Activated CD8-positive, alpha-beta memory T cell treated with anti-CD3 and anti-CD28 coated beads, Interleukin-2, amount 50 U/mL, for 1 hour (primary cell): ENCODE data around the gene DLG2.

Experiments used
- DNase-seq: peaks from one replicate; pipeline ENCODE4 v3.0.0-alpha.2; 2020; ENCODE audit errors: extremely low read depth

The DLG2 gene

DNA sequence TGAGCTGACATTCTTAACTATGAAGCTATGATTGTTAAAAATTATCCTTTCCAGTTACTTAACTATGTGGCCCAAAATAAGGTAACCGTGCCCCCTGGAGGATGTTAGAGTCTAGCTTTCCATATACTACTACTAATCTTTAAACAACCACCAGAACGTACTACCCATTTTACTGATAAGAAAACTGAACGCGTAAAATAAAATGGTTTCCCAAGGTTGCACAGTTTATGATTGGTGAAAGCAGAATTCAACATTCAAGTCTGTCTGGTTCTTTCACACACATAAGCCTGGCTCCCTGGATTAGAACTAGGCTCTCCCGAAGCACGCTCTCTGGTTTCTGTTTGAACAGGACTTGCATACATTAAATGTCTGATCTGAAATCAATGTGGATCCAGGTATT lies 1903.1 kb downstream of the DLG2 start:
- DNase-seq, result no peak

DNA sequence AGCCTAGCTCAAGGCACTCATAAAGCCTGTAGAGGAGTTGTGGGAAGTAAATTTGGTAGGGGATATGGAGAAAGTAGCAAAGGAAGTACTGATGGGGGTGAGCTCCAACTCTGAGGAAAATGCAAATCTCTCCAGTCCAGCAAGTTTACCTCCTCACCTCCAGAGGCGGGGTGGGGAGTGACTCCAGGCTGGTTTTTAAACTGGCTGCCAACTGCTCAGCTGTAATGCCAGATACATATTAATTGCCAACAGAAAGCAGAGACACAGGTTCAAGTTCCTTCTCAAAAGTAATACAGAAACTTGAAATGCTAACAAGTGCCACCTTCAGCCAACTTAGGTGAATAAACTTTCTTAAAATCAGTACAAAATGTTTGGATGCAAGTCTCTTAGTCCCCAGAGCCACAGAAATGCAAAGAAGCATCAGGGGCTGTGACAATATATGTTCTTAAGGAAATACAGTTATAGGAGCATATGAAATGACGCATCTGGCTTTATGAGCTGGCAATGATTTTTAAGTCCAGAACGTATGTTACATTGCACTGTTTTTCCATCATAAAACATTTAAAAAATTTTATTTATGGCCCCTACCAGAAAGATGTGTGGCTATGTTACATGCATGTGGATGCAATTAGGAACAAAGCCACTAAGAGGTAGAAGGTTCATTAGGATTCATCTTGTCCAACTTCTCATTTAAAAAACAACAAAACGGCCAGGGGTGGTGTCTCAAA lies 1904.6 kb downstream of the DLG2 start:
- no peak for DNase-seq

DNA sequence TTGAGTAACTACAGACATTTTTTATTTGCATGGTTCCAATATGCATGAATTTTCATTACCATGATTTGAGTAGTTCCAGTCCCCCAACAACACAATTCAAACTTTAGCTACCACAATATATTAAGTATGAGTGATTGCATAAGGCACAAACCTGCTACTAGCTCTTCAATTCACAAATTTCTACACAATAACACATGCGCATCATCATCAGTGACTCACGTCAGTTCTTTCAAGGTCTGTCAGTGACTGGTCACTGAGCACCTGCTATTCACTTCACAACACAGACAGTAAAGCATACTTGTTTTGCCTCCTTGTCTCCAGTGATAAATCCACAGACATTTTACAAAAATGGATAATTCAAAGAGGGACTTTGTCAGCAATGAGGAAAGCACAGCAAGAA lies 1905.9 kb downstream of the DLG2 start:
- DNase-seq, result no peak

DNA sequence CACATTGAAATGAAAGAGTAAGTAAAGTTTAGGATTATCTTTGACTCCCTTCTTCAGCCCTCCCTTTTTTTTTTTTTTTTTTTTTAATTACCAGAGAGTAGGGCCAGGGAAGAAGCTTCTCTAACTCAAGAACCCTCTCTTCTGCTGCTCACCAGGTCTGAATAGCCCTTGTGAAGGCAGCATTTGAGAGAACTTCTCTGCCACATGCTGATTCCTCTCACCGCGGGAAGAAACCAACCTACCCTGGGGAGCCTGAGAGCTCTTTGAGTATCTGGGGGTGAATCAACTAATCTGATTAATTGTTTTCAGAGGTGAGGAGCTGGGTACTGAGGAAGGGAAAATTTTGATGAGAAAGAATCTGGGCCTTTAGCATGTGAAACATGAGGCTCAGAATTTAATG lies 1906.5 kb downstream of the DLG2 start:
- DNase-seq, result no peak

DNA sequence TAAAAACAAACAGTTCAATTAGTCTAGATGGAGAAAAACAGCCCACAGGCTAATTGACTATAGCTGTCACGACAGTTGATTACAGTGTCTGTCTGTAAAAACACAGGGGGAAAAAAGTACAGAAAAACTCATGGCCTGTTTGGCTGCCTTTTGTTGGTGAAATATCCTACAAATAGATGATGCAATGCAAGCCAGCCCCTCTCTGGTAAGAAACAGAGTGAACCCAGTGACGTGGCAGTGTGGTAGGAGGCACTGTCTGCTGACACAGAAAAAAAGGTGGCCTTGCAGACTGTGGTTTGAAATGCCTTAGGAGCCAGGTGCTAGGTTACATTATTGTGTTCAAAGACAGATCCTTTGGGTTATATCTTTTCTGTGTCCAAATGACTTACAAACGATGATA lies 1909.6 kb downstream of the DLG2 start:
- no peak for DNase-seq

DNA sequence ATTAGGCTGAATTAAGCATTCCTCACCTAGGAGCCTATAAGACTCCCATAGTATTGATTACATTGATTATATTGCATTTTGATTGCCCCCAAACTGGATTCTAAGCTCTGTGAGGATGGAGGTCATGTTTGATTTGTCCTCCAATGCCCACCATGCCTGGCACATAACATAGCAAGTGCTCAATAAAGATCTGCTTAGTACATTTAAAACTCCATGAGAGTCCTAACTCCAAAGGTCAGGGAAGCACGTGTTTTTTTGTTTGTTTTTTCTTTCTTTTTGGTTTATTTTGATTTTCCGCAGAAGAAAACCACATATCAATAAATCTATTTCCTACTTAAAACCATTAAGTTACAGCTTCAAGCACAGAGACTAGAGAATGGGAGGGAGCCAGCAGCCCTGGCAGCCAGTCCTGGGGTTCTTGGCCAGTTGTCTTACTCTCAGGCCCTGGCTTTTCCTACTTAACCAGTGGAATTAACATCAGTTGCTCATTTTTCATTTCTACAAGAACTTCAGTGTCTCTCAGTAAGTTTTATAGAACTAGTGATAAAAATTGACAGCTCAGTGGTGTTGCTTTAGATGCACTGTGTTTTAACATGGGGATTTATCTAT lies 1911.1 kb downstream of the DLG2 start:
- no peak for DNase-seq

DNA sequence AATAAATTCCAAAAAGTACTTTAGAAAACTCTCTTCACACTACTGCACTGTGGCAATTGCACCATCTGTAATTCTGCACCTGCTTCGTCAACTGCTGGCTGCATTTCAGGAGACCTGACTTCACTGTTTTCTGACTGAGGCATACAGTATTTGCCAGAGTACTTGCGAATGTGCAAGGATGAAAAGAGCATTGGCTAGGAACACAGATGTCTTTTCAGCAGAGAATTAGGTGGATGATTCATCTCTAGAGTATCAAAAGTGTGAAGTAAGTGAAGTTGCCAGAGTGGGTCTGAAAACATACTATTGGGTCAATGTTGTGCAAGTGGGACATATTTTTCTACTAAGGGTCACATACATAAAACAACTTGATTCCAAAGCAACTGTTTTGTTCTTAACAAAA lies 1913.4 kb downstream of the DLG2 start:
- DNase-seq, result no peak

DNA sequence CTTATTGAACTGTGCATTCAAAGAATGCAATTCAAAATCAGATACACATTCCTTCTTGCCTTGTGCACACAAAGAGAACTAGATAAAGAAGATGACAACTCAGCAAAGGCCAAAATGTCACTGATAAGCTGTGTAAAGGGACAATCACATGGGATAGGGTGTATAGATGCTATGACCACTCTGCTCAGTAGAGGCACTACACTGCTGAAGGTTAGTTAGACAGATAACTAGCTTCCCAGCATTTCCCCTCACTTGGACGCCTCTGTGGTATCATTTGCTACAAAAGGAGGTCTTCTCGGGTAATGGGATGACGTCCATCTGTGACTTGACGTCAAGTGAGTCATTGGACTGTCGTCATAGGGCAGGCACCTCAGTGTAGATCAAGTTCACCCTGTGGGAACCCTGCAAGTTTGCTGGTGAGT lies 1916.0 kb downstream of the DLG2 start:
- no peak for DNase-seq

DNA sequence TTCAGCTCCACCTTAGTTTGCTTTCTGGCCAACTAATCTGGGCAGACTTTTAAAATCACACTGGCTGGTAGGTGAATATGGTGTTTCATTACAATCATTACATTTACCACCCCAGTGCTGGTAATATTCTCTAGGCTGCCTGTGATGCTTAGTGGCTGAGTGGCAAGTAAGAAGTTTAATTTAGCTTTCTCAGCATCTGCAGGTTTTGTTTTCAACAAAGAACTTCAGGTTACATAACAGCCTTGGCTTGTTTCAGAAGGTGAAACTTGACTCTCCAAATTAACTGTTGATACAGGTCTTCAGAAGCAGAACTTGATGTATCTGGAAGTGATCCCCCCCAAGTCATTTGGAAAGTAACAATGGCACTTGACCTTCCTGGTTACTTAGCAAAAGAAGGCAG lies 1917.7 kb downstream of the DLG2 start:
- DNase-seq, result no peak

DNA sequence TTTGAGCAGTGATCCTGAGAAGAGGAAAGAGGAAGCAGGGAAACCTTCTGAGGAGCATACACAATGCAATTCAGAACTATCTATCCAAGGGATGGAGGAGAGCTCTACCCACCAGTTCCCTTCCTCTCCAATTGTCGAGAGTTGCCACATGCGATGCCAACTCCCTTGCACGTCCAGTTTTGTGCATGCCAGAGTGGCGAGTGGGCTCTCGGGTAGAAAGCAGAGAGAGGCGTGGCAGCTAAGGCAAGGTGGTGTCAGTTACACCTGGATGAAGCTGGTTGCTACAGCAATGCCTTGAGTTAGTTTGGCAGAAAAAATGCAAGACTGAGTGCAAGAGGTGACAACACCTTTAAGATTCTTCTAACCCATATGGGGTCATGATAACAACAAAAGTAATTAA lies 1920.6 kb downstream of the DLG2 start:
- DNase-seq, result no peak

DNA sequence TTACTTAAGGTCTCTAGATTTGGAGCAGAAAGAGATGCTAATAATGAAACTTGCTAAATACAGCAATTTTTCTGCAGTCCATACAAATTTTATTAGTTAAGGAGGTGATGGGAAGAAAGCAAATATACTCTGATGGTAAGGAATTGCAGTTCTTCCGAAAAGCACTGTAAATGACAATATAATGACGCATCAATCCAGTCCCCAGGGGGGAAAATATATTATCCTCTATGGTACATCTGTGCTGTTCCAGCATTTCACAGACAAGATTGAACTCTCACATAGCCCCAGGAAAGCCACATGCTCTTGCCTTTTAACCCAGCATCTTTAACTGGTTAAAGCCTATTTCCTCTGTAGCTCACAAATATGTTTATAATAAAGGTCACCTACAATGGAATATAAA lies 1924.3 kb downstream of the DLG2 start:
- DNase-seq, result no peak

DNA sequence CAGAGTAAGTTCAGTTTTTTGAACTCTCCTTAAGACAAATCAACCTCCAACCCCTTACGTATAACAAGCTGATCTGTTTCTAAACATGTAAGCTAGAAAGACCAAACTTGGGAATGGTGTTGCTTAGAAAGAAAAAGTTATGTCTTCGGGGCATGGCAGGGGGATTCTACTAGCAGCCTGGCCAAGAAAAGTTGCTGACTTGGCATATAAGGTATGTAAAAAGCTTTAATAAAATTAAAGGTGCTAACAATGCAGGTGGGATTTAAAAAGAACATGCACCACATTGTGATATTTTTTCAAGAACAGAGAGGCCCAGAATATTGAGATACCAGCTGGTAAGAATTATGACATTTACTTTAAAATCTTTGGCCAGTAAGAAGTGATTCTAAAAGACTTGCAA lies 1929.6 kb downstream of the DLG2 start:
- no peak for DNase-seq

DNA sequence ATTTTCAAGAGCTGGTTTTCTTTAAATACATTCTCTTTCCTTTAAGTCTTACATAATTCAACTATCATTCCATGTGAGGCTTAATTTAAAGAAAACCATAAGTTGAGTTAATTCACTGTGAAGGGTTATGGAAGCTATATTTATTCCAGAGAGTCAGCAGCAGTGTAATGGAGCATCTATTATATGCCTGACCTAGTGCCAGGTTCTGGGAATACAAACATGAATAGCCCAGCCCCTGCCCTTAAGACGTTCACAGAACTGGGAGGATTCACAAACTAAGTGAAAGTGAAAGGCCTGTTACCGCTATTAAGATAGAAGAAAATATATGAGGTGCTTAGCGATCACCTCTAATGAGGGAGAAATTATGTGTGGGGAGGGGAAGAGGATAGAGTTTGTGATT lies 1932.1 kb downstream of the DLG2 start:
- DNase-seq, result no peak

DNA sequence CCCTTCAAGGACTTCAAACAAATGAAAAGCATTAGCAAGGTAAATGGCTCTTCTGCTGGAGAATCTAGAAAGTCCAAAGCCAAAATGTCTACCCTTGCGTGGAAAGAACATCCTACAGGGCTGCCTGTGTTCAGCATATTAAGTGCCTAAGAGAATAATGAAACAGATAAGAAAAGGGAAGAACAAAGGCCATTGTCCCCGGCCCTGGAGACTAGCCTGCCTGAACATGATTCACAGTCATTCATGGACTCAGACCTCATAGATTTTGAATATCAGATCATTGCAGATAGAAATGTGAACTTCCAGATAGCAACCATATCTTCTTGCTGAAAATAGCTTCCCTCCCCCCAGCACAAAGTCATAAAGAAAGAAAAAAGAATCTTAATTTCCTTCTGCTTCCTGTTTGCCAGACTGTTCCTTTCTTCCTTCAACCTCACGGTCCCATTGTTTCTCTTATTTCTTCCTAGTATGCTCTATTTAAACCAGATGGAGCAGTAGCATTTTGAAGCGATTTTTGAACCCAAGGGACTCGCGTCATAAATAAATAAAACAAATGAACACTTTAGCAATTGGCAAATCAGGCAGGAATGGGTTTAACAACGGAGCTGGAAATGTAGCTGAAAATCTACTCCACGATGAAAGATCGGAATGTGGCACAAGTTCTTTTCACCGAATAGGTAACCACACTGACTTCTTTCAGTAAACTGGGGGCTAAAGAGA lies 1932.8 kb downstream of the DLG2 start:
- no peak for DNase-seq

DNA sequence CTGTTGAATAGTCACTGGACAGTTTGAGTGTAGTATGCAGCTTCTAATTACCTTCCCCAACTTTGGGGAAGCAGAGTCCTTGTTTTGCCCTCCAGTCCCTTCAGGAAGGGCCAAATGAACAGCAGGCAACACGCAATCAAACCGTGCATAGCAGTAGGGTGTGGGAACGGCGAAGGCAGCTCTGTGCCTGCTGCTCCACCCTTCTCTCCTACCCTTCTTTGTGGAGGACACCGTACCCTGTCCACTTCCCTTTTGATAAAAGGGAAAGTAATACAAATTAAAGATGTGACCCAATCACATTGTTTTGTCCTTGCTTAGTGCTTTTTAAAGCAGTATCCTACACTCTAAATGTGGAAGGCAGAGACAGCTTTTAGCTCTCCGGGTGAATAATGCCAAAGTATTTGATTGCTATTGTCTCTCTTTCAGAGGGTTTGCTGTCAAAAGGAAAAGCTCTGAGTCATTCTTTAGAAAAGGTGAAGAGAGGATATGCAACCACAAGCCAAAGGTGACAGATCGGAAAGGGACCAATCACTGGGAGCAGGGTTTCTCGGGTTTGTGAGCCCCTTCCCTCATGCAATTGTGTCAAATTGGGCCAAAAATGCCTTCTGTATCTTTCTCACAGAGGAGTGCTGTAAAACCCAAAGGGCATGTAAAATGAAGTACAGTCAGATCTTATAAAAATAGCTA lies 1933.7 kb downstream of the DLG2 start:
- DNase-seq, result no peak

DNA sequence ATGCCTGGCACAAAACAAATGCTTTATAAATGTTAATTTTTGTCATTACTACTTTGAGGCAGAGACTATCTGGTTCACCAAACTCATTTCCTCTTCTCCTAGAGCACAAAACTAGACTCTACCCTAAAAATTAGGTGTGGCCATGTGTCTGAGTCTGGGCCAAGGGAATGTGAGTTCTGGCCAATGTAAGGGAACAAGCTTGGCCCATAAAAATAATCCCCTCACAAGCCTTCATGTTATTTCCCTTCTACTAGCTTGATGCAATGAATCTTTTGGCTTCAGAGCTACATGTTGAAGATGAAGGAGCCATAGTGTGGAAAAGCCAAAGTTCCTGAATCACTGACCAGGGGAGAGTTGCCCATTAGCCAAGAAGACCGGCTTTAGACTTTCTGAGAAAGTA lies 1934.5 kb downstream of the DLG2 start:
- no peak for DNase-seq

DNA sequence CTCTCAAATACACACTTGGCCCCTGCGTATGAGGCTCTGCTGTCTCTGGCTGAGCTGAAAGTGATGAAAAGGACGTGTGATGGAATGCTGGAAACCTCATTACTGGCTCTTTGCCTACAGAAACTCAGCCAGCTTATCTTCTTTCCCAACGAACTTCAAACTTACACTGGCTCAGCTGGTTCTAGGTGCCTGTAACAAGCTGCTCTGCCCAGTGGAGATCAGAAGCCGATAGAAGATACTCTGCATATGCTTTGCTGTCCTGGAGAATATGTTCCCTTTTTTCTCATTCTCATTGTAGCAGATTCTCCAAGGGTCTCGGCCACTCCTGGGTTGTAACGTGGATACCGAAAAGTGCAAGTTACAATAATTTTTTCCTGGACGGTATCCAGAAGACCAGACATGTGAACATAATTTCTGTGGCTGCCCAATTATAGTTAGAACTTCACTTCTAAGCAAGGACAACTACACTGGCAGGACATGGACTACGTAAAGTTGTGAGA lies 1935.6 kb downstream of the DLG2 start:
- DNase-seq, result no peak

DNA sequence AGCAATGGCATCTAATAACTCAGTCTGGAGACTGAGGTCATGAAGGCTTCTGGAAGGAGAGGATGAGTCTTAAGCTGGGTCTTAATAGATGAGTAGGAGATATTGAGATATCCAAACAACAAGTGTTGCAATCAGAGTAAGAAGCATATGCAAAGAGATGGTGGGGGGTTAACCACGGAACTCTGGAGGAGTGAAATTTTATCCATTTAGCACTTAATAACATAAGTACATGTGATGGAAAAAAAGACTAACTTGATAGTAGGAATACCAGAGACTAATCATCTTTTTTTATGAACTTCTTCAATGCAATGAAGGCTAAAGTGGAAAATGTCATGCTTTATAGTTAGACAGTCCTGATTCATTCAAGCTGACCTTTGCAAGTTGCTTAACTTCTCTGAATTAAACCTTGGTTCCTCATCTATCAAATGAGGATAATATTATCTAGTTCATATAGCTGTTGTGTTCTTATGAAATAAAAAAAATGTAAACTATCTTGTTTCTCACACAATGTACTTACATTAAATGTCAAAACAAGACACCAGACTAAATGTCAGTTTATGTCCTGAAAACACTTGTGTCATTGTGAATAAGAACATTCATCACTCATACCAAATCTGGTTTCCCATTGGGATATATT lies 1937.9 kb downstream of the DLG2 start:
- DNase-seq, result no peak

DNA sequence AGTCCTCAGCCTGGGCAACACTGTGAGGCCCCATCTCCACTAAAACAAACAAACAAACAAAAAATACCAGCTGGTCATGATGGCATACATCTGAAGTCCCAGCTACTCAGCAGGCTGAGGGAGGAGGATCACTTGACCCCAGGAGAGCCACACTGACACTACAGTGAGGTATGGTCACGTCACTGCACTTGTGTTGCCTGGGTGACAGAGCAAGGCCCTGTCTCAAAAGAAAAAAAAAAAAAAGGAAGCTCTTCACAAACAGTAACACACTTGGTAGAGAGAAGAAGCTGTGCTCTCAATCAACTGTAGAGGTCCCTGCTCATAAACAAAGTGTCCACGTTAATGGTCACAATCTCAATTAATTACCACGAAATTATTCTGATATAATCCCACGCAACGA lies 1939.4 kb downstream of the DLG2 start:
- DNase-seq, result no peak

DNA sequence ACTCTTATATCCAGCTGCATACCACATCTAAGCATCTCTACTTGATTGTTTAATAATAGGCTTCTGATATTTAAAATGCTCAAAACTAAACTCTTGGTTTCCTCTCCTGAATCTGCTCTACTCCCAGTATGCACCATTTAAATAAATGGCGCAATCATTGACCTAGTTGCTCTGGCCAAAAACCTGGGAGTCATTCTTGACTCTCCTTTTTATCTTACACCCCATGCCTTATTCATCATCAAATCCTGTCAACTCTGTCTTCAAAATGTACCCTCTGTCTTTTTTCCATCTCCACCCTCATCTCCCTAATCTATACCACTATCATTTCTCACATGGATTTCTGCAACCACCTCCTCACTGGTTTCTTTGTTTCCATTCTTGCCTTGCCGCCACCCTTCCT lies 1941.4 kb downstream of the DLG2 start:
- DNase-seq, result no peak

DNA sequence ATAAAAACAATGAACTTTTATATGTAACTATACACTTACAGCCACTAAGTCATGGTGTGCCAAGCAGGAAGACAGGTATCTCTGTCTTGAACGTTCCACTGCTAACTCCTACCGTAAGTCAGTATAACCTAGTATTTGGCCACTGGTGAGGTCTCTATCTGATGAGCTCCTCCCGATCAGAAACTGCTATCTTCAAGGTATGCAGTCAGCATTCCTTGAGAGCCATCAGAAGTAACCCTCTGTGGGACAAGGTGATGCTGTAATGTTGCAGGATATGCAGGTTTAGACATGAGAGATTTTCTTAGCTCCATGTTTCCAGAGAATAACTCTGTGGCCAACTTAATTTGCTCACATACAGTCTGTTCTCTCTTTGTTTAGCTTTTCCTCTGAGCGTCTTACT lies 1943.1 kb downstream of the DLG2 start:
- no peak for DNase-seq

DNA sequence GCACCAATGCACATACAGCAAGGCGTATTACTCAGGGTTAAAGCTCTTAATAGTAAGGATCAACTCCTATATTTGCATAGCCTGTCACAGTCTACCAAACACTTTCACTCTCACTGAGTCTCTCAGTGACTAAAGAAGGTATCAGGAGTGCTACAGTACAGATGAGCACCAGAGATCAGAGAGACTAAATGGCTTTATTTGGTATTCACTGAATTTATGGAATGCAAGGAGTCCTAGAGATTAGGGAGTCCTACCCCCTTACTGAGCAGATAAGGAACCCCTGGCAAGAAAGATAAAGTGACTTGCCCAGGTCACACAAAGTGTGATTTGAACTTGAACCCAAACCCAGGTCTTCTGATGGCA lies 1944.6 kb downstream of the DLG2 start:
- DNase-seq, result no peak
